Stomach smooth muscle (tissue), 2 donors: ENCODE data around the gene FBXO9.

Source experiments
- H3K27ac ChIP-seq: one replicate; pipeline ENCODE4 v1.7.0; 2013; ENCODE audit warnings: mild to moderate bottlenecking, low read length, inconsistent platforms
- H3K27me3 ChIP-seq, 2 donors: one replicate each; pipeline ENCODE4 v1.7.0; 2013; ENCODE audit warnings: low read length in 2 of 2; ENCODE audit not compliant: insufficient read depth in 2 of 2, control insufficient read depth in 1 of 2
- H3K36me3 ChIP-seq, 2 donors: one replicate each; pipeline ENCODE4 v1.7.0; 2013; ENCODE audit warnings: low read length in 2 of 2; ENCODE audit not compliant: control insufficient read depth in 2 of 2, insufficient read depth in 2 of 2
- H3K4me1 ChIP-seq: one replicate; pipeline ENCODE4 v1.7.0; 2013; ENCODE audit warnings: low read length; ENCODE audit not compliant: control insufficient read depth, insufficient read depth
- H3K4me3 ChIP-seq, 2 donors: one replicate each; pipeline ENCODE4 v1.7.0; 2013; ENCODE audit warnings: low read length in 2 of 2
- H3K9ac ChIP-seq, 2 donors: one replicate each; pipeline ENCODE4 v1.7.0; 2013; ENCODE audit warnings: low read length in 2 of 2, mild to moderate bottlenecking in 1 of 2
- H3K9me3 ChIP-seq, 2 donors: one replicate each; pipeline ENCODE4 v1.7.0; 2013; ENCODE audit warnings: low read length in 2 of 2; ENCODE audit not compliant: control insufficient read depth in 2 of 2
- donor health status: healthy.
- donor health status: Pancreatic carcinoma.

Gene FBXO9

GRCh38 chr6:53112871-53113270 is 47.7 kb downstream of the FBXO9 start:
- H3K4me1 ChIP-seq: peaks cover 3% of the 10 kb centered on the region
- no peak overlapping the region for H3K9ac ChIP-seq
- H3K36me3 ChIP-seq: no peaks in the 10 kb centered on the region
- H3K27me3 ChIP-seq: no peaks in the 10 kb centered on the region
- H3K27ac ChIP-seq: no peak overlapping the region
- H3K9me3 ChIP-seq: no peaks in the 10 kb centered on the region
- H3K4me3 ChIP-seq: no peak overlapping the region

- peaks cover 3% of the 10 kb centered on the region for H3K4me1 ChIP-seq
- H3K4me3 ChIP-seq: no peak overlapping the region
- H3K36me3 ChIP-seq: no peaks in the 10 kb centered on the region
- no peaks in the 10 kb centered on the region for H3K27me3 ChIP-seq
- H3K9me3 ChIP-seq: no peaks in the 10 kb centered on the region
- H3K9ac ChIP-seq: no peak overlapping the region
- H3K27ac ChIP-seq: no peak overlapping the region
Measured at GRCh38 chr6:53113742-53114141, 48.5 kb downstream of the FBXO9 start.

GRCh38 chr6:53115113-53115512 is 49.9 kb downstream of the FBXO9 start:
- no peaks in the 10 kb centered on the region for H3K36me3 ChIP-seq
- no peak overlapping the region for H3K4me3 ChIP-seq
- H3K27ac ChIP-seq: no peak overlapping the region
- peaks cover 6% of the 10 kb centered on the region for H3K4me1 ChIP-seq
- H3K9ac ChIP-seq: no peak overlapping the region
- no peaks in the 10 kb centered on the region for H3K9me3 ChIP-seq
- no peaks in the 10 kb centered on the region for H3K27me3 ChIP-seq

- Histone ChIP-seq H3K36me3 (no peaks in the 10 kb centered on the region), H3K27me3 (no peaks in the 10 kb centered on the region), H3K9me3 (no peaks in the 10 kb centered on the region), H3K4me1 (peaks cover 7% of the 10 kb centered on the region), H3K9ac (no peak overlapping the region), H3K4me3 (no peak overlapping the region), H3K27ac (no peak overlapping the region)
Measured at GRCh38 chr6:53115741-53116140, 50.5 kb downstream of the FBXO9 start.

GRCh38 chr6:53119349-53119748 is 54.1 kb downstream of the FBXO9 start:
- Histone ChIP-seq H3K4me1 (peaks cover 4% of the 10 kb centered on the region), H3K9ac (no peak overlapping the region), H3K36me3 (no peaks in the 10 kb centered on the region), H3K27me3 (no peaks in the 10 kb centered on the region), H3K4me3 (no peak overlapping the region), H3K27ac (no peak overlapping the region), H3K9me3 (no peaks in the 10 kb centered on the region)

GRCh38 chr6:53119772-53120409 is 54.7 kb downstream of the FBXO9 start:
- Histone ChIP-seq H3K27me3 (no peaks in the 10 kb centered on the region), H3K9me3 (no peaks in the 10 kb centered on the region), H3K9ac (no peak overlapping the region), H3K36me3 (no peaks in the 10 kb centered on the region), H3K4me1 (peaks cover 4% of the 10 kb centered on the region), H3K4me3 (no peak overlapping the region), H3K27ac (no peak overlapping the region)

GRCh38 chr6:53124131-53124800 is 59.1 kb downstream of the FBXO9 start:
- Histone ChIP-seq H3K4me1 (peaks cover 4% of the 10 kb centered on the region), H3K27me3 (no peaks in the 10 kb centered on the region), H3K36me3 (no peaks in the 10 kb centered on the region), H3K4me3 (no peak overlapping the region), H3K9me3 (no peaks in the 10 kb centered on the region), H3K9ac (no peak overlapping the region), H3K27ac (no peak overlapping the region)

- H3K4me3 ChIP-seq: no peak overlapping the region
- no peak overlapping the region for H3K9ac ChIP-seq
- H3K27ac ChIP-seq: no peak overlapping the region
- no peaks in the 10 kb centered on the region for H3K4me1 ChIP-seq
- no peaks in the 10 kb centered on the region for H3K9me3 ChIP-seq
- H3K27me3 ChIP-seq: no peaks in the 10 kb centered on the region
- no peaks in the 10 kb centered on the region for H3K36me3 ChIP-seq
Measured at GRCh38 chr6:53125276-53125675, 60.1 kb downstream of the FBXO9 start.

- H3K9me3 ChIP-seq: no peaks in the 10 kb centered on the region
Measured at GRCh38 chr6:53128842-53129241, 63.6 kb downstream of the FBXO9 start.

GRCh38 chr6:53130569-53131290 is 65.5 kb downstream of the FBXO9 start:
- H3K9ac ChIP-seq: no peak overlapping the region
- no peak overlapping the region for H3K4me3 ChIP-seq
- H3K9me3 ChIP-seq: no peaks in the 10 kb centered on the region
- H3K36me3 ChIP-seq: no peaks in the 10 kb centered on the region
- no peak overlapping the region for H3K27ac ChIP-seq
- peaks cover 4% of the 10 kb centered on the region for H3K4me1 ChIP-seq
- no peaks in the 10 kb centered on the region for H3K27me3 ChIP-seq

More at GRCh38 chr6:53128842-53129241, 63.6 kb downstream of the FBXO9 start:
- Histone ChIP-seq H3K4me1 (no peaks in the 10 kb centered on the region), H3K27ac (no peak overlapping the region), H3K27me3 (no peaks in the 10 kb centered on the region), H3K4me3 (no peak overlapping the region), H3K36me3 (no peaks in the 10 kb centered on the region), H3K9ac (no peak overlapping the region)

GRCh38 chr6:53133961-53134360 is 68.8 kb downstream of the FBXO9 start:
- Histone ChIP-seq H3K27ac (no peak overlapping the region), H3K9me3 (peaks cover 0 to 4% of the 10 kb centered on the region in 2 donors), H3K36me3 (no peaks in the 10 kb centered on the region), H3K27me3 (no peaks in the 10 kb centered on the region), H3K4me3 (no peak overlapping the region), H3K9ac (no peak overlapping the region), H3K4me1 (peaks cover 4% of the 10 kb centered on the region)
